ENCODE measurements around the gene ZFP1.

The ZFP1 gene

GRCh38 chr16:75148311-75149195, at the start of gene ZFP1:
Gene ZFP1 (plus strand): TSS chr16:75148524. CDS start chr16:75152952, 4,428 bp downstream.
- no peaks in the 10 kb centered on the region for H3K27me3 ChIP-seq (ENCODE audit: insufficient read depth, insufficient read length)
- peak within 1 kb of the TSS; percentile 96 for H3K4me3 ChIP-seq (ENCODE audit: insufficient read length, low read depth)
- no peaks in the 10 kb centered on the region for H3K4me1 ChIP-seq (ENCODE audit: insufficient read depth, insufficient read length)
- H3K9ac ChIP-seq (ENCODE audit: insufficient read length, low read depth) = peak within 1 kb of the TSS; percentile 98
- peaks cover 10% of the 10 kb centered on the region for H3K36me3 ChIP-seq (ENCODE audit: insufficient read depth, insufficient read length, low read length)
- DNase-seq (ENCODE audit: low read depth, low spot score) = peak; percentile 92
- no peak for TF ChIP-seq ZNF274 (IDR thresholded peaks at IDR 0.05; ENCODE audit: low read depth, low read length)
- no peak for TF ChIP-seq YY1 (IDR thresholded peaks at IDR 0.05; ENCODE audit: insufficient read depth, insufficient read length)
- TF ChIP-seq SUZ12 (IDR thresholded peaks at IDR 0.05; ENCODE audit: extremely low read depth, insufficient read depth, insufficient read length) = no peak
- peaks cover 40% of the 10 kb centered on the region for H3K9me3 ChIP-seq (ENCODE audit: insufficient read depth, low read length)

GRCh38 chr16:75099075-75099667, 49.2 kb upstream of the ZFP1 start:
- peaks cover 24% of the 10 kb centered on the region for H3K4me1 ChIP-seq (ENCODE audit: insufficient read depth, insufficient read length)
- H3K36me3 ChIP-seq (ENCODE audit: insufficient read depth, insufficient read length, low read length) = peaks cover 23% of the 10 kb centered on the region
- TF ChIP-seq SUZ12 (IDR thresholded peaks at IDR 0.05; ENCODE audit: extremely low read depth, insufficient read depth, insufficient read length) (no peak), ZNF274 (IDR thresholded peaks at IDR 0.05; ENCODE audit: low read depth, low read length) (no peak), YY1 (IDR thresholded peaks at IDR 0.05; ENCODE audit: insufficient read depth, insufficient read length) (no peak)
- H3K27me3 ChIP-seq (ENCODE audit: insufficient read depth, insufficient read length) = no peaks in the 10 kb centered on the region
- no peak overlapping the region for H3K4me3 ChIP-seq (ENCODE audit: insufficient read length, low read depth)
- H3K9ac ChIP-seq (ENCODE audit: insufficient read length, low read depth) = no peak overlapping the region
- DNase-seq (ENCODE audit: low read depth, low spot score) = no peak
- H3K9me3 ChIP-seq (ENCODE audit: insufficient read depth, low read length) = no peaks in the 10 kb centered on the region

DNA sequence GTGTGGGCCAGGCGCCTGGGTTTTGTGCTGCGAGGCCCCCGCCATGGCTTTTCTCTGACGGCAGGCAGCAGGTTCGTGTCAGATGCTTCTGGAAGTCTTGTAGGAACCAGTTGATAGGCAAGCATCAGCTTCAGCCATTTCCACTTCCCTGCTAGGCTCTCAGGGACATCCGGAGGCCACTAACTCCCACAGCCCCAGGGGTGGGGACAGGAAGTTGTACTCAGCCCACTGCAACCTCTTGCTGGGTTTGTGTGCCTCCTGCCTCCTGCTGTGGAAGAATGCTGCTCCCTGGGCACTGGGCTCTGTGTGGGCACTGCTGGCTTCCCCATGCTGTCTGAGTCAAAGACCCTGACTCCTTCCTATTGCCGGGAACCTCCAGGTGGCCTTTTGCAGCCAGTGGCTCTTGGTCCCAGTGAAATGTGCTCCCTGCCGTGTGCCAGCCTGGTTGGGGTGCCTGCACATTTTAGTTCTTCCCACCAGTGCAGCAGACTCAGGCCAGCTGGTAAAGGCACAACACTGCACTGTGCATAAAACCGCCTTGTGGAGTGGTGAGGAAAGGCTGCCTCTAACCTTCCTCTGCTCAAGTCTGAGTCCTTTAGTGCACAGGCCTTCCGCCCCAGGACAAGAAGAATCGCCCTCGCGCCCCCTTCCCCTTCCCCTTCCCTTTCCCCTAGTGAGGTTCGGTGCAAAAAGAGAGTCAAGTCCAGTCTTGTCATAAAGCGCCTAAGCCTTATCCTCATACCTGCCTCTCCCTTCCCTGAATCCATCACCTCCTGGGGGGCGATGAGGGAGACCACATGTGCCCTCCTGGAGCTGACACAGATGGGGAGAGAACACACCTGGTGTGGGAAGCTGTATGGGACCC, 48.4 kb upstream of the ZFP1 start:
- H3K9ac ChIP-seq (ENCODE audit: insufficient read length, low read depth) = no peak overlapping the region
- peaks cover 24% of the 10 kb centered on the region for H3K36me3 ChIP-seq (ENCODE audit: insufficient read depth, insufficient read length, low read length)
- H3K4me1 ChIP-seq (ENCODE audit: insufficient read depth, insufficient read length) = peaks cover 24% of the 10 kb centered on the region
- DNase-seq (ENCODE audit: low read depth, low spot score) = no peak
- no peaks in the 10 kb centered on the region for H3K27me3 ChIP-seq (ENCODE audit: insufficient read depth, insufficient read length)
- no peaks in the 10 kb centered on the region for H3K9me3 ChIP-seq (ENCODE audit: insufficient read depth, low read length)
- TF ChIP-seq SUZ12 (IDR thresholded peaks at IDR 0.05; ENCODE audit: extremely low read depth, insufficient read depth, insufficient read length) (no peak), ZNF274 (IDR thresholded peaks at IDR 0.05; ENCODE audit: low read depth, low read length) (no peak), YY1 (IDR thresholded peaks at IDR 0.05; ENCODE audit: insufficient read depth, insufficient read length) (no peak)
- no peak overlapping the region for H3K4me3 ChIP-seq (ENCODE audit: insufficient read length, low read depth)

DNA sequence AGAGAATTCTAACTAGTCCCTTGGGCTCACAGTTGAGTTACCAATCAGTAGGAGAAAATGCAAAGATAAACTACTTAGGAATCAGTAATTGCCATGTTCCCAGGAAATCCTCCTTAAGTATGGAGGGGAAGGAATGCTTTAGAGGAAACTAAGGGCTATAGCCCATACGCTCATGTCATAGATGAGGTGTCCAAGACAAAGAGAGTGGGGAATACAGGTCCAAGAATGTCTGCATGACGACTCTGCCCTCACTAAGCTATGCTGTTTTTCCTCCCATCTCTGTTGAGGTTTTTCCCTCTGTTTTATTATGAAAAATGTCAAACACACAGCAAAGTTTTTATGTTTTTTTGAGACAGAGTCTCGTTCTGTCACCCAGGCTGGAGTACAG, 47.7 kb upstream of the ZFP1 start:
- Histone ChIP-seq H3K9ac (ENCODE audit: insufficient read length, low read depth) (no peak overlapping the region), H3K27me3 (ENCODE audit: insufficient read depth, insufficient read length) (no peaks in the 10 kb centered on the region), H3K4me3 (ENCODE audit: insufficient read length, low read depth) (no peak overlapping the region), H3K36me3 (ENCODE audit: insufficient read depth, insufficient read length, low read length) (peaks cover 23% of the 10 kb centered on the region), H3K9me3 (ENCODE audit: insufficient read depth, low read length) (no peaks in the 10 kb centered on the region), H3K4me1 (ENCODE audit: insufficient read depth, insufficient read length) (peaks cover 24% of the 10 kb centered on the region)
- TF ChIP-seq YY1 (IDR thresholded peaks at IDR 0.05; ENCODE audit: insufficient read depth, insufficient read length) (no peak), ZNF274 (IDR thresholded peaks at IDR 0.05; ENCODE audit: low read depth, low read length) (no peak), SUZ12 (IDR thresholded peaks at IDR 0.05; ENCODE audit: extremely low read depth, insufficient read depth, insufficient read length) (no peak)
- no peak for DNase-seq (ENCODE audit: low read depth, low spot score)

- TF ChIP-seq ZNF274 (IDR thresholded peaks at IDR 0.05; ENCODE audit: low read depth, low read length) = no peak
- no peak for TF ChIP-seq SUZ12 (IDR thresholded peaks at IDR 0.05; ENCODE audit: extremely low read depth, insufficient read depth, insufficient read length)
- TF ChIP-seq YY1 (IDR thresholded peaks at IDR 0.05; ENCODE audit: insufficient read depth, insufficient read length) = no peak
- H3K4me3 ChIP-seq (ENCODE audit: insufficient read length, low read depth) = no peak overlapping the region
- H3K9ac ChIP-seq (ENCODE audit: insufficient read length, low read depth) = no peak overlapping the region
- no peaks in the 10 kb centered on the region for H3K27me3 ChIP-seq (ENCODE audit: insufficient read depth, insufficient read length)
- no peak for DNase-seq (ENCODE audit: low read depth, low spot score)
- peaks cover 24% of the 10 kb centered on the region for H3K4me1 ChIP-seq (ENCODE audit: insufficient read depth, insufficient read length)
- no peaks in the 10 kb centered on the region for H3K9me3 ChIP-seq (ENCODE audit: insufficient read depth, low read length)
- H3K36me3 ChIP-seq (ENCODE audit: insufficient read depth, insufficient read length, low read length) = peaks cover 23% of the 10 kb centered on the region
Observed at GRCh38 chr16:75101635-75102034, 46.7 kb upstream of the ZFP1 start.

DNA sequence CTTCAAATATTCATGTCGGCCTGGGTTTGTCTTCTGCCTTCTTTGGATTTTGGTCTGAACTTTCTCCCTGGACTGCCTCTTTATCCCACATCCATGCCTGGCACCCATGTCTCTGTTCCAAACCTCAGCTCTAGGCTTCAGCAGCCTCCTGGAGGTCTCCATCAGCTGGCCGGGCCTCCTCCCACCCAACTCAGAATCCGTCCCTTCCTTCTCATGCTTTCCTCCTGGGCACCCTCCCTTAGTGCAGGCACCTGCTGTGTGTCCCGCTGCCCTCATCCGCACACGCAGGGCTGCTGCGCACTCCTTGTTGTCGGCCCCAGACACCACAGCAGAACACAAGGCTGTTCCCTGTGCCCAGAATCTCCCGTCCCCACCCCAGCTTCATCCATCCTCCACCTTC, 45.7 kb upstream of the ZFP1 start:
- TF ChIP-seq YY1 (IDR thresholded peaks at IDR 0.05; ENCODE audit: insufficient read depth, insufficient read length) (no peak), ZNF274 (IDR thresholded peaks at IDR 0.05; ENCODE audit: low read depth, low read length) (no peak), SUZ12 (IDR thresholded peaks at IDR 0.05; ENCODE audit: extremely low read depth, insufficient read depth, insufficient read length) (no peak)
- H3K9ac ChIP-seq (ENCODE audit: insufficient read length, low read depth) = no peak overlapping the region
- H3K27me3 ChIP-seq (ENCODE audit: insufficient read depth, insufficient read length) = no peaks in the 10 kb centered on the region
- no peak for DNase-seq (ENCODE audit: low read depth, low spot score)
- H3K4me1 ChIP-seq (ENCODE audit: insufficient read depth, insufficient read length) = peaks cover 22% of the 10 kb centered on the region
- peaks cover 32% of the 10 kb centered on the region for H3K36me3 ChIP-seq (ENCODE audit: insufficient read depth, insufficient read length, low read length)
- no peak overlapping the region for H3K4me3 ChIP-seq (ENCODE audit: insufficient read length, low read depth)
- H3K9me3 ChIP-seq (ENCODE audit: insufficient read depth, low read length) = no peaks in the 10 kb centered on the region

Data from NT2/D1 (cell line).